Suprapubic skin (tissue), 3 donors: ENCODE results near the gene STEAP4.

Experiments used
- CTCF ChIP-seq, 2 donors: fragments of 200-600 bp in 1 of 2; fragments of 450-650 bp in 1 of 2; sonication (generic) in 1 of 2; IDR thresholded peaks; one replicate each; pipeline ENCODE4 v1.5.1; 2016 to 2019; ENCODE audit warnings: antibody characterized with exemption in 2 of 2, mild to moderate bottlenecking in 1 of 2, moderate library complexity in 1 of 2
- POLR2AphosphoS5 ChIP-seq, 3 donors: sonication (generic); formaldehyde crosslinking; IDR thresholded peaks; one replicate each; pipeline ENCODE4 v1.6.1; 2017; ENCODE audit warnings: antibody characterized with exemption in 3 of 3

DNA sequence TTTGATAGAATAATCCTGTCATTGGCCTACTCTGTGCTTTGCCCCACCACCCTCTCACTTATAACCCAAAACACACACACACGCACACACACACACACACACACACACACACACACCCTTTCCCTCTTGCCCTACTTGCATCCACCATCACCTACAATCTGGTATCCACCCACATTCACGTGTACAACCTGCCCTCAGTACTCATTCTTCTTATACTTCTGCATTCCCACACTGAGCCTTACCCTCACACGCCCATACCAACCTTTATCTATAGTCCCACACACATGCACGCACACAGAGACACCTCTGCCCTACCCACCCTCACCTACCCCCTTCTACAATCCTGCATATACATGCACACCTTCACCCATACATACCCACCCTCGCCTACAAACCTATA lies 76.0 kb downstream of the STEAP4 start:
- TF ChIP-seq CTCF (IDR thresholded peaks at IDR 0.05) (no peak), POLR2AphosphoS5 (IDR thresholded peaks at IDR 0.05) (no peak)
